Loucy (cell line): ENCODE results near the gene PCSK9.

Experiments used
- H2AFZ ChIP-seq: fragments of 200-600 bp; sonication (generic); 2 replicates; pipeline ENCODE4 v1.6.0; 2016; ENCODE audit warnings: antibody characterized with exemption, mild to moderate bottlenecking, low read length, moderate library complexity
- H3F3A ChIP-seq: fragments of 200-600 bp; 2 replicates; pipeline ENCODE4 v1.6.0; 2016; ENCODE audit warnings: antibody characterized with exemption, low read depth, mild to moderate bottlenecking
- H3K27me3 ChIP-seq: fragments of 200-600 bp; sonication (generic); 2 replicates; pipeline ENCODE4 v1.6.1; 2014; ENCODE audit warnings: low read length, mild to moderate bottlenecking; ENCODE audit not compliant: insufficient read depth, poor library complexity, severe bottlenecking
- H3K36me3 ChIP-seq: fragments of 200-600 bp; sonication (generic); 2 replicates; pipeline ENCODE4 v1.6.1; 2016; ENCODE audit warnings: low read length; ENCODE audit not compliant: insufficient read depth
- H3K4me1 ChIP-seq: fragments of 200-600 bp; sonication (generic); 2 replicates; pipeline ENCODE4 v1.5.1; 2014; ENCODE audit warnings: low read length, mild to moderate bottlenecking; ENCODE audit not compliant: insufficient read depth, poor library complexity, severe bottlenecking
- H3K4me2 ChIP-seq: fragments of 200-600 bp; sonication (generic); 2 replicates; pipeline ENCODE4 v1.6.0; 2014; ENCODE audit warnings: antibody characterized with exemption, low read length, low read depth, mild to moderate bottlenecking; ENCODE audit not compliant: poor library complexity, severe bottlenecking
- H3K4me3 ChIP-seq: fragments of 200-600 bp; sonication (generic); 2 replicates; pipeline ENCODE4 v1.5.1; 2014; ENCODE audit warnings: low read length, mild to moderate bottlenecking, mixed read lengths; ENCODE audit not compliant: poor library complexity, severe bottlenecking
- H3K79me2 ChIP-seq: fragments of 200-600 bp; sonication (generic); 2 replicates; pipeline ENCODE4 v1.6.1; 2014; ENCODE audit warnings: low read length; ENCODE audit not compliant: insufficient read depth
- H3K9ac ChIP-seq: fragments of 200-600 bp; sonication (generic); 2 replicates; pipeline ENCODE4 v1.6.0; 2014; ENCODE audit warnings: mild to moderate bottlenecking, low read depth, low read length, moderate library complexity; ENCODE audit not compliant: poor library complexity, severe bottlenecking
- H3K9me2 ChIP-seq: fragments of 200-600 bp; sonication (generic); replicated peaks from 2 replicates; pipeline ENCODE4 v1.6.1; 2016; ENCODE audit warnings: low read depth, low read length, mixed read lengths
- H3K9me3 ChIP-seq: fragments of 200-600 bp; sonication (generic); 2 replicates; pipeline ENCODE4 v1.6.1; 2014; ENCODE audit warnings: mild to moderate bottlenecking, antibody characterized with exemption, low read length, low read depth; ENCODE audit not compliant: insufficient read depth
- H4K20me1 ChIP-seq: fragments of 200-600 bp; sonication (generic); 2 replicates; pipeline ENCODE4 v1.6.0; 2014; ENCODE audit warnings: antibody characterized with exemption, low read length, mild to moderate bottlenecking; ENCODE audit not compliant: insufficient read depth, poor library complexity, severe bottlenecking
- EZH2phosphoT487 ChIP-seq: fragments of 200-600 bp; IDR thresholded peaks from 2 replicates; pipeline ENCODE4 v1.6.1; 2018; ENCODE audit warnings: antibody characterized with exemption, mild to moderate bottlenecking, moderate library complexity, borderline replicate concordance
- TF ChIP-seq, protein P1 (sequence below): fragments of 200-600 bp; sonication (generic); conservative IDR thresholded peaks from 2 replicates; pipeline ENCODE4 v1.5.1; 2014; ENCODE audit warnings: mild to moderate bottlenecking, antibody characterized with exemption, low read length

Gene PCSK9

DNA sequence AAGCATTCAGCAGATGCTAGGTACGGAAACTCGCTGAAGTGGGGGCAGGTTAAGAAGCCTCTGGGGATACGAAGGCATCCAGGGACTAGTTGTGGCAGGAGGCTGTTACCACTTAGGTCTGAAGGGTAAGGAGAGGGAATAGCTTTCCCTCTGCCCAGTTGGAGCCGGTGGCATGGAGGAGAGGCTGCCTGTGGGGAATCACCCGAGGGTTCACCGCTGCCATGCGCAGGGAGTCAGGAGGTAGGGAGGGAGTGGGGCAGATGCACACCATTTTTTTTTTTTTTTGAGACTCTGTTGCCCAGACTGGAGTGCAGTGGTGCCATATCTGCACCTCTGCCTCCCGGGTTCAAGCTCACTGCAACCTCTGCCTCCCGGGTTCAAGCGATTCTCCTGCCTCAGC is 6.1 kb downstream of the PCSK9 start:
- Histone ChIP-seq H3K4me1 (no peaks in the 10 kb centered on the region), H3K27me3 (no peaks in the 10 kb centered on the region), H3K4me2 (no peak overlapping the region), H4K20me1 (no peaks in the 10 kb centered on the region), H2AFZ (no peak overlapping the region), H3K9ac (no peak overlapping the region), H3K9me2 (no peaks in the 10 kb centered on the region), H3K36me3 (no peaks in the 10 kb centered on the region), H3K79me2 (no peaks in the 10 kb centered on the region), H3K9me3 (no peaks in the 10 kb centered on the region), H3K4me3 (no peak overlapping the region), H3F3A (no peaks in the 10 kb centered on the region)
- TF ChIP-seq, protein P1, sequence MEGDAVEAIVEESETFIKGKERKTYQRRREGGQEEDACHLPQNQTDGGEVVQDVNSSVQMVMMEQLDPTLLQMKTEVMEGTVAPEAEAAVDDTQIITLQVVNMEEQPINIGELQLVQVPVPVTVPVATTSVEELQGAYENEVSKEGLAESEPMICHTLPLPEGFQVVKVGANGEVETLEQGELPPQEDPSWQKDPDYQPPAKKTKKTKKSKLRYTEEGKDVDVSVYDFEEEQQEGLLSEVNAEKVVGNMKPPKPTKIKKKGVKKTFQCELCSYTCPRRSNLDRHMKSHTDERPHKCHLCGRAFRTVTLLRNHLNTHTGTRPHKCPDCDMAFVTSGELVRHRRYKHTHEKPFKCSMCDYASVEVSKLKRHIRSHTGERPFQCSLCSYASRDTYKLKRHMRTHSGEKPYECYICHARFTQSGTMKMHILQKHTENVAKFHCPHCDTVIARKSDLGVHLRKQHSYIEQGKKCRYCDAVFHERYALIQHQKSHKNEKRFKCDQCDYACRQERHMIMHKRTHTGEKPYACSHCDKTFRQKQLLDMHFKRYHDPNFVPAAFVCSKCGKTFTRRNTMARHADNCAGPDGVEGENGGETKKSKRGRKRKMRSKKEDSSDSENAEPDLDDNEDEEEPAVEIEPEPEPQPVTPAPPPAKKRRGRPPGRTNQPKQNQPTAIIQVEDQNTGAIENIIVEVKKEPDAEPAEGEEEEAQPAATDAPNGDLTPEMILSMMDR = no peak
- no peak for TF ChIP-seq EZH2phosphoT487

DNA sequence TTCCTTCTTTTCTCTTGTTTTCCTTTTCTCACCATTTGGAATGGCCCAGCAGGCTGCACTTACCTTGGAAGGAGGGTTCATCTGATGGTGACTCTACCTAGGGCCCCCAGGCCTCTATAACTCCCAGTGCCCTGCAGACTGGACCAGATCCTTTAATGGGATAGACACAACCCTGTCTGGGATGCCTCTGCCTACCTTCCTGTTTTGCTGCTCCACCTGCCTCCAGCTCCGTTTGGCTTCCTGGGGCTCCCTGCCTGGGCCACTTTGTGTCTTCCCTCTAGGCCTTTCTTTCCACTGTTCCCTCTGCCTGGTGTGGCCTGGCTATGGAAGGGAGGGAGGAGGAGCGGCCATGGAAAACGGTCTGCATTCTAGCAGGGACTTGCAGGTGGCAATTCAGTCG is 7.5 kb downstream of the PCSK9 start:
- Histone ChIP-seq H3K27me3 (no peaks in the 10 kb centered on the region), H3K4me3 (no peak overlapping the region), H3K9me2 (no peaks in the 10 kb centered on the region), H3K36me3 (no peaks in the 10 kb centered on the region), H4K20me1 (no peaks in the 10 kb centered on the region), H3K9ac (no peak overlapping the region), H3K4me2 (no peak overlapping the region), H3K9me3 (no peaks in the 10 kb centered on the region), H2AFZ (no peak overlapping the region), H3F3A (no peaks in the 10 kb centered on the region), H3K79me2 (no peaks in the 10 kb centered on the region), H3K4me1 (no peaks in the 10 kb centered on the region)
- no peak for TF ChIP-seq EZH2phosphoT487

DNA sequence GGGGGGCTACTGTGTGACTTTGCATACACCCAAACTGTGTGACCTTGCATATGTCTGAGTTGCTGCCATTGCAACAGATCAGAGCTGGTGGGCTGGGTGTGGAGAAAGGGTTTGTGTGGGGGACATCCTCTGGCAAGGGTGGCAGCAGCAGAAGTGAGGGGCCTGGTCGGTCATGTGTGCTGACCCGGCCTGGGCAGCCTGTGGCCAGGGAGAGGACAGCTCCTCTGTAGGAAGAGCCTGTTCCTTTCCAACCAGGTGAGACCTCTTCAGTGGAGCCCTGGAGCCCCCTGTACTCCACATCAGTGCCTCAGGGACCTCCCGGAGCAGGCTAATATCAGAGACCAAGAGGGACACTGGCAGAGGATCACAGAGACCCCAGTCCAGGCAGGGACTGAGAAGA is 8.3 kb downstream of the PCSK9 start:
- no peaks in the 10 kb centered on the region for H3K4me1 ChIP-seq
- no peak overlapping the region for H3K4me3 ChIP-seq
- H3K9ac ChIP-seq = no peak overlapping the region
- no peaks in the 10 kb centered on the region for H3K9me3 ChIP-seq
- H4K20me1 ChIP-seq = no peaks in the 10 kb centered on the region
- H3K79me2 ChIP-seq = no peaks in the 10 kb centered on the region
- no peaks in the 10 kb centered on the region for H3K9me2 ChIP-seq
- no peak for TF ChIP-seq EZH2phosphoT487
- TF ChIP-seq, protein P1 = no peak
- H3K36me3 ChIP-seq = no peaks in the 10 kb centered on the region
- no peaks in the 10 kb centered on the region for H3F3A ChIP-seq
- no peak overlapping the region for H3K4me2 ChIP-seq
- no peak overlapping the region for H2AFZ ChIP-seq
- H3K27me3 ChIP-seq = no peaks in the 10 kb centered on the region

DNA sequence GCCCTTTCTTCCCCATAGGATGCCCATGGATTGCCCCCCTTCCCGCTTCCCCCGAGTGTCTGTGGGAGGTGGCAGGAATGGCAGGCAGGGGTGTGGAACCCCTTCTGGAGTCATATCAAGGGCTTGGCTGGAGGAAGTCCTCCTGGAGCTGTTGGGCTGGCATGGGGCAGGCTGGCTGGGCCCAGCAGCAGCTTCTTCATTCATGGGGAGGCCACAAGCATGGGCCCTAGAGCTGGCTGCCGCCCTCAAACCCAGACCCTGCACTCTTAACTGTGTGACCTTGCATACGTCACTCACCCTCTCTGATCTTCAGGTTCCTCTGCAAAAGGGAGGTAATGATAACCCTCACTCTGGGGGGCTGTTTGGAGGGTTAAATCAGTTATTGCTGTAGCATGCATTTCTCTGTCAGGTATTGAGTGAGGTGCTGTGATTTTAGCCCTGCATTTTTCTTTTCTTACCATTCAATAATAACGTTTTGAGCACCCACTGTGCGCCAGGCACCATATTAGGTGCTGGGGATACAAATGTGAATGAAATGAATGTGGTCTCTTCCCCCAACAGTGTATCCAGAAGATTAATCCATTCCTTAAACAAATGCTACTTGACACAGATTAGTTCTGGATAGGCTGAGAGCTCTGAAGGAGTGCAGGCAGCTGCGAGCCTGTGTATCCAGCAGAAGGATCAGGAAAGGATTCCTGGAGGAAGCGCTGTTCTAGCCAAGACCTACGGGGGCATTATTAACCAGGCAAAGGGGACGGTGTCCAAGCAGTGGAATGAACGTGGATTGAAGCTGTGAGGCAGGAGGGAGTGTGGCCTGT is 9.3 kb downstream of the PCSK9 start:
- no peak overlapping the region for H2AFZ ChIP-seq
- no peaks in the 10 kb centered on the region for H3K4me1 ChIP-seq
- no peaks in the 10 kb centered on the region for H3K79me2 ChIP-seq
- H3K9ac ChIP-seq = no peak overlapping the region
- no peaks in the 10 kb centered on the region for H3F3A ChIP-seq
- no peak overlapping the region for H3K4me2 ChIP-seq
- no peaks in the 10 kb centered on the region for H3K9me2 ChIP-seq
- no peak overlapping the region for H3K4me3 ChIP-seq
- TF ChIP-seq EZH2phosphoT487 = no peak
- TF ChIP-seq, protein P1 = no peak
- H3K36me3 ChIP-seq = no peaks in the 10 kb centered on the region
- H4K20me1 ChIP-seq = no peaks in the 10 kb centered on the region
- no peaks in the 10 kb centered on the region for H3K27me3 ChIP-seq
- no peaks in the 10 kb centered on the region for H3K9me3 ChIP-seq
